PFSK-1 (cell line): ENCODE results near the gene NXN.

Experiments used
- POLR2AphosphoS5 ChIP-seq: IDR thresholded peaks from 2 replicates; pipeline ENCODE4 v1.6.1; 2012; ENCODE audit warnings: low read depth, mild to moderate bottlenecking, control low read depth, low read length, moderate library complexity
- REST ChIP-seq, 2 experiments: IDR thresholded peaks; 2 replicates each; pipeline versions ENCODE4 v1.6.1 to v1.8.0; 2011 to 2012; ENCODE audit warnings: low read depth in 2 of 2, low read length in 2 of 2, control low read depth in 1 of 2, inconsistent platforms in 1 of 2, mild to moderate bottlenecking in 1 of 2, moderate library complexity in 1 of 2; ENCODE audit not compliant: insufficient read depth in 1 of 2
- TAF1 ChIP-seq: IDR thresholded peaks from 2 replicates; pipeline ENCODE4 v1.6.1; 2012; ENCODE audit warnings: low read length, control low read depth, borderline replicate concordance; ENCODE audit not compliant: insufficient read depth

- TF ChIP-seq POLR2AphosphoS5: no peak
- TF ChIP-seq TAF1: no peak
- TF ChIP-seq REST (IDR thresholded peaks at IDR 0.05; ENCODE audit: insufficient read depth in 1 of 2, low read depth in 2 of 2, low read length in 2 of 2): no peak
These were observed 62.2 kb downstream of the NXN start for GRCh38 chr17:917391-917811.
